Activated CD4-positive, alpha-beta T cell treated with anti-CD3 and anti-CD28 coated beads for 36 hours (primary cell): ENCODE results near the gene CNFN. TPM values are rescaled to one million over a fixed set of nuclear protein-coding genes. Genes with fewer than 3 reads are reported as not detected.

ENCODE experiments used
- ATAC-seq: fragments of 200-7000 bp; cut with Tn5 transposase; one replicate; pipeline ENCODE4 v1.10.0; 2021; ENCODE audit warnings: mild to moderate bottlenecking, moderate library complexity
- CTCF ChIA-PET: fragments of 350-600 bp; sonication (Branson Sonifier 250); formaldehyde crosslinking; loops from one replicate; lab custom pipeline; 2021; ENCODE audit warnings: antibody characterized with exemption; lab: Charles Lee
- POLR2A ChIA-PET: fragments of 350-600 bp; sonication (Branson Sonifier 250); formaldehyde crosslinking; loops from one replicate; lab custom pipeline; 2021; ENCODE audit warnings: antibody characterized with exemption, inconsistent platforms; lab: Charles Lee
- DNase-seq: peaks from one replicate; pipeline ENCODE4 v3.0.0-alpha.2; 2020
- H3K27ac Mint-ChIP-seq: one replicate; pipeline ENCODE4 v1.8.0; 2021; ENCODE audit warnings: mixed read lengths
- H3K27me3 Mint-ChIP-seq: one replicate; pipeline ENCODE4 v1.8.0; 2021; ENCODE audit warnings: mixed read lengths
- H3K36me3 Mint-ChIP-seq: one replicate; pipeline ENCODE4 v1.8.0; 2021; ENCODE audit warnings: low read depth, mixed read lengths
- H3K4me1 Mint-ChIP-seq: one replicate; pipeline ENCODE4 v1.8.0; 2021; ENCODE audit warnings: mixed read lengths
- H3K4me3 Mint-ChIP-seq: one replicate; pipeline ENCODE4 v1.8.0; 2021; ENCODE audit warnings: mild to moderate bottlenecking, moderate library complexity, mixed read lengths
- H3K9me3 Mint-ChIP-seq: one replicate; pipeline ENCODE4 v1.8.0; 2021; ENCODE audit warnings: low read depth, mixed read lengths
- intact Hi-C, 2 experiments: fragments of 100-400 bp; cut with DNase I in 1 of 2; cut with micrococcal nuclease in 1 of 2; formaldehyde crosslinking; loops; one replicate each; pipeline versions ENCODE4 v1.14.2 to v1.15.1; 2022 to 2024; cut with DNase I, micrococcal nuclease
- total RNA-seq, 2 experiments: library from RNA; stranded (reverse); gene quantifications; one replicate each; pipeline ENCODE4 v1.2.3, GENCODE V29; 2021

Gene CNFN
- total RNA-seq, 2 experiments from 2014 or later, result not detected

DNA sequence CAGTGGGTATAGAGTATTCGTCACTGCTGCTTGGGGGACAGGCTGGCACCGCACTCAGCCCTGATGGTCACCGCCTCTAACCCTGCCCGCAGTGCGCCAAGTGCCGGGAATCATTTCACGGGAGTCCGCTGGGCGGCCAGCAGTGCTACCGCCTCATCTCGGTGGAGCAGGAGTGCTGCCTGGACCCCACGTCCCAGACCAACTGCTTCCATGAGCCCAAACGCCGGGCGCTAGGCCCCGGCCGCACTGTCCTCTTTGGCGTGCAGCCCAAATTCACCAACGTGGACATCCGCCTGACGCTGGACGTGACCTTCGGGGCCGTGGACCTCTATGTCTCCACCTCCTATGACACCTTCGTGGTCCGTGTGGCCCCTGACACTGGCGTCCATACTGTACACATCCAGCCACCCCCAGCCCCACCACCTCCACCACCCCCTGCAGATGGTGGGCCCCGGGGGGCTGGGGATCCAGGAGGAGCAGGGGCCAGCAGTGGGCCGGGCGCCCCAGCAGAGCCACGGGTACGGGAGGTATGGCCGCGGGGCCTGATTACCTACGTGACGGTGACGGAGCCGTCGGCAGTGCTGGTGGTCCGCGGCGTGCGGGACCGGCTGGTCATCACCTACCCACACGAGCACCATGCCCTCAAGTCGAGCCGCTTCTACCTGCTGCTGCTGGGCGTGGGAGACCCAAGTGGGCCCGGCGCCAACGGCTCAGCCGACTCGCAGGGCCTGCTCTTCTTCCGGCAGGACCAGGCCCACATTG lies 14.5 kb downstream of the CNFN start:
- CTCF ChIA-PET, result no interaction called here
- POLR2A ChIA-PET, result no interaction called here

GRCh38 chr19:42374826-42375376 lies 15.2 kb downstream of the CNFN start:
- intact Hi-C loops, result no loop called here
- Mint-ChIP-seq H3K4me1 (peaks cover 3% of the 10 kb centered on the region), H3K9me3 (no peaks in the 10 kb centered on the region), H3K4me3 (no peak overlapping the region), H3K36me3 (no peaks in the 10 kb centered on the region), H3K27me3 (no peaks in the 10 kb centered on the region), H3K27ac (no peak overlapping the region)
- DNase-seq (no peak), ATAC-seq (no peak)
- ChIA-PET POLR2A (no interaction called here), CTCF (no interaction called here)

More for the DNA sequence above, 14.5 kb downstream of the CNFN start:
- Mint-ChIP-seq H3K4me1 (peaks cover 3% of the 10 kb centered on the region), H3K4me3 (no peak overlapping the region), H3K9me3 (no peaks in the 10 kb centered on the region), H3K27ac (no peak overlapping the region), H3K27me3 (no peaks in the 10 kb centered on the region), H3K36me3 (no peaks in the 10 kb centered on the region)
- intact Hi-C loops, result no loop called here
- no peak for DNase-seq
- no peak for ATAC-seq

GRCh38 chr19:42370626-42371175 lies 19.4 kb downstream of the CNFN start:
- Mint-ChIP-seq H3K4me1 (no peaks in the 10 kb centered on the region), H3K27ac (no peak overlapping the region), H3K36me3 (no peaks in the 10 kb centered on the region), H3K4me3 (no peak overlapping the region), H3K27me3 (no peaks in the 10 kb centered on the region), H3K9me3 (no peaks in the 10 kb centered on the region)
- ChIA-PET POLR2A (no interaction called here), CTCF (interaction anchor here (1.4 kb wide), 1 partner anchor 159 kb away, joined by 3 read pairs; no protein-coding TSS in a partner anchor)
- DNase-seq (no peak), ATAC-seq (no peak)
- intact Hi-C loops, result no loop called here

GRCh38 chr19:42370068-42370520 lies 20.0 kb downstream of the CNFN start:
- no peaks in the 10 kb centered on the region for H3K36me3 Mint-ChIP-seq
- H3K4me1 Mint-ChIP-seq, result no peaks in the 10 kb centered on the region
- H3K27me3 Mint-ChIP-seq, result no peaks in the 10 kb centered on the region
- CTCF ChIA-PET, result no interaction called here
- POLR2A ChIA-PET, result no interaction called here
- no peak overlapping the region for H3K27ac Mint-ChIP-seq
- ATAC-seq (no peak), DNase-seq (no peak)
- H3K4me3 Mint-ChIP-seq, result no peak overlapping the region
- intact Hi-C loops, result no loop called here
- H3K9me3 Mint-ChIP-seq, result no peaks in the 10 kb centered on the region

DNA sequence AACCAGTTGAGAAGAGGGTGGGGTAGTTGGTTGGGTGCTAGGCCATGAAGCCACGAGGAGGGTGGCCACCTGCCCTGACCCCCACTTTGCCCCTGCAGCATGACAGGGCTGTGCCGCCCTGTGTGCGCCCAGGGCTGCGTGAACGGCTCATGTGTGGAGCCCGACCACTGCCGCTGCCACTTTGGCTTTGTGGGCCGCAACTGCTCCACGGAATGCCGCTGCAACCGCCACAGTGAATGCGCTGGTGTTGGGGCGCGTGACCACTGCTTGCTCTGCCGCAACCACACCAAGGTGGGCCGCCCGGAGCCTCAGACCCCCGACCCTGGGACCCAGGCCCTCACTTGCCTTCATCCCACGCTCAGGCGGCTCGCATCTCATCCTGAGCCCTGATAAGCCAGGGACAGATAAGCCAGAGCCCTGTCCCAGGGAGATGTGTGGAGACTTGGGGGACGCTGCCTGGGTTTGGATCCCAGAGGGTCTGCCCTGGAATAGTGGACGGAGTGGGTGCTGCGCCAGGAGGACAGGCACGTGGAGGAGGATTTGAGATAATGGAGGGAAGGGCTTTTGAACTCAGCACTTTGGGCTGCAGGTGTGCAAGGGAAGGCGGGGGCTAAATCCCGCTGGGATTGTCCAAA lies 20.5 kb downstream of the CNFN start:
- ChIA-PET CTCF (no interaction called here), POLR2A (no interaction called here)
- intact Hi-C loops, result no loop called here
- no peak overlapping the region for H3K27ac Mint-ChIP-seq
- H3K4me3 Mint-ChIP-seq, result no peak overlapping the region
- H3K27me3 Mint-ChIP-seq, result no peaks in the 10 kb centered on the region
- H3K9me3 Mint-ChIP-seq, result no peaks in the 10 kb centered on the region
- H3K36me3 Mint-ChIP-seq, result no peaks in the 10 kb centered on the region
- no peaks in the 10 kb centered on the region for H3K4me1 Mint-ChIP-seq
- DNase-seq (no peak), ATAC-seq (no peak)

GRCh38 chr19:42368765-42369164 lies 21.3 kb downstream of the CNFN start:
- DNase-seq (no peak), ATAC-seq (no peak)
- no peaks in the 10 kb centered on the region for H3K9me3 Mint-ChIP-seq
- no peaks in the 10 kb centered on the region for H3K4me1 Mint-ChIP-seq
- no peaks in the 10 kb centered on the region for H3K27me3 Mint-ChIP-seq
- peaks cover 7% of the 10 kb centered on the region for H3K36me3 Mint-ChIP-seq
- POLR2A ChIA-PET, result no interaction called here
- CTCF ChIA-PET, result no interaction called here
- intact Hi-C loops, result no loop called here
- no peak overlapping the region for H3K27ac Mint-ChIP-seq
- H3K4me3 Mint-ChIP-seq, result no peak overlapping the region

GRCh38 chr19:42368360-42368759 lies 21.7 kb downstream of the CNFN start:
- H3K27me3 Mint-ChIP-seq, result no peaks in the 10 kb centered on the region
- DNase-seq, result no peak
- no peak for ATAC-seq
- ChIA-PET POLR2A (no interaction called here), CTCF (no interaction called here)
- H3K4me3 Mint-ChIP-seq, result no peak overlapping the region
- intact Hi-C loops, result no loop called here
- H3K9me3 Mint-ChIP-seq, result no peaks in the 10 kb centered on the region
- no peak overlapping the region for H3K27ac Mint-ChIP-seq
- no peaks in the 10 kb centered on the region for H3K4me1 Mint-ChIP-seq
- peaks cover 11% of the 10 kb centered on the region for H3K36me3 Mint-ChIP-seq

- intact Hi-C loops, result no loop called here
- H3K27ac Mint-ChIP-seq, result no peak overlapping the region
- no peaks in the 10 kb centered on the region for H3K27me3 Mint-ChIP-seq
- H3K9me3 Mint-ChIP-seq, result no peaks in the 10 kb centered on the region
- ChIA-PET POLR2A (no interaction called here), CTCF (no interaction called here)
- H3K4me3 Mint-ChIP-seq, result no peak overlapping the region
- no peaks in the 10 kb centered on the region for H3K4me1 Mint-ChIP-seq
- ATAC-seq (no peak), DNase-seq (no peak)
- peaks cover 11% of the 10 kb centered on the region for H3K36me3 Mint-ChIP-seq
Measured at GRCh38 chr19:42367929-42368328, 22.2 kb downstream of the CNFN start.

GRCh38 chr19:42366673-42367072 lies 23.4 kb downstream of the CNFN start:
- no peak for ATAC-seq
- intact Hi-C loops, result no loop called here
- Mint-ChIP-seq H3K9me3 (no peaks in the 10 kb centered on the region), H3K4me1 (no peaks in the 10 kb centered on the region), H3K27ac (no peak overlapping the region), H3K36me3 (peaks cover 11% of the 10 kb centered on the region), H3K27me3 (no peaks in the 10 kb centered on the region), H3K4me3 (no peak overlapping the region)
- POLR2A ChIA-PET, result no interaction called here
- CTCF ChIA-PET, result no interaction called here
- no peak for DNase-seq

GRCh38 chr19:42363614-42364346 lies 26.3 kb downstream of the CNFN start:
- Mint-ChIP-seq H3K4me1 (no peaks in the 10 kb centered on the region), H3K27ac (no peak overlapping the region), H3K36me3 (peaks cover 11% of the 10 kb centered on the region), H3K9me3 (no peaks in the 10 kb centered on the region), H3K4me3 (no peak overlapping the region), H3K27me3 (no peaks in the 10 kb centered on the region)
- intact Hi-C loops, result no loop called here
- ChIA-PET POLR2A (no interaction called here), CTCF (interaction anchor here (1.1 kb wide), 1 partner anchor 248 kb away, joined by 4 read pairs; no protein-coding TSS in a partner anchor)
- no peak for DNase-seq
- ATAC-seq, result no peak

DNA sequence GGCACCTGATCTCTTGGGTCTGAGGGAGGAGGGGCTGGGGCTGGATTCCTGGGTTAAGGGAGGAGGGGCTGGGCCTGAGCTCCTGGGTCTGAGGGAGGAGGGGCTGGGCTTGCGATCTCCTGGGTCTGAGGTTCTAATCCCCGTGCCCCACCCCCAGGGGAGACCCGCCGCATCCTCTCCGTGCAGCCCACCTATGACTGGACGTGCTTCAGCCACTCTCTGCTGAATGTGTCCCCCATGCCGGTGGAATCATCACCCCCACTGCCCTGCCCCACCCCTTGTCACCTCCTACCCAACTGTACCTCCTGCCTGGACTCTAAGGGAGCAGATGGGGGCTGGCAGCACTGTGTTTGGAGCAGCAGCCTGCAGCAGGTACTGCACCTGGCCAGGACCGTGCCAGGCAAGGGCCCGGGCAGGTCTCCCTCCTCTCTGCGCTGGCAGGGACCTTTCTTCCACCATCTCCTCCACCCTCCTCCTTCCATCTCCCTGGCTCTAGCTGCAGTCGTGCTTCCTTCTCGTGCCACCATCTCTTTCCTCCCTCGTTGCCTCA lies 27.1 kb downstream of the CNFN start:
- peaks cover 11% of the 10 kb centered on the region for H3K36me3 Mint-ChIP-seq
- CTCF ChIA-PET, result interaction anchor here (1.1 kb wide), 1 partner anchor 247 kb away, joined by 4 read pairs; no protein-coding TSS in a partner anchor
- intact Hi-C loops, result no loop called here
- no peak overlapping the region for H3K27ac Mint-ChIP-seq
- H3K9me3 Mint-ChIP-seq, result no peaks in the 10 kb centered on the region
- H3K4me3 Mint-ChIP-seq, result no peak overlapping the region
- DNase-seq (no peak), ATAC-seq (no peak)
- no peaks in the 10 kb centered on the region for H3K4me1 Mint-ChIP-seq
- H3K27me3 Mint-ChIP-seq, result no peaks in the 10 kb centered on the region
- POLR2A ChIA-PET, result no interaction called here
